Fibroblast of villous mesenchyme (primary cell): ENCODE data around the gene FIGNL2. TPM values are rescaled to one million over a fixed set of nuclear protein-coding genes. Genes with fewer than 3 reads are reported as not detected.
A peak's percentile ranks its signal among the peaks of the same experiment; 100 is the strongest.

Experiments
- DNase-seq: peaks from one replicate; pipeline ENCODE4 v3.0.0-alpha.2; 2010; ENCODE audit warnings: low read depth
- H3K4me3 ChIP-seq: 2 replicates; pipeline ENCODE4 v1.5.1; 2011; ENCODE audit warnings: low read depth, mild to moderate bottlenecking, low read length
- CTCF ChIP-seq: IDR thresholded peaks from 2 replicates; pipeline ENCODE4 v1.5.1; 2012; ENCODE audit warnings: low read depth, mild to moderate bottlenecking, low read length; ENCODE audit not compliant: insufficient read depth
- total RNA-seq: library from RNA; depleted of rRNA; stranded (reverse); fragments of >200 nt; gene quantifications from 2 replicates; pipeline ENCODE4 v1.2.3, GENCODE V29; 2012

Gene FIGNL2
- total RNA-seq, 1 donor: under 0.01 TPM

GRCh38 chr12:51817027-51817953, 31.2 kb downstream of the FIGNL2 start:
- DNase-seq: no peak
- TF ChIP-seq CTCF: no peak
- H3K4me3 ChIP-seq: no peak overlapping the region

GRCh38 chr12:51815571-51815970, 32.9 kb downstream of the FIGNL2 start:
- H3K4me3 ChIP-seq: no peak overlapping the region
- TF ChIP-seq CTCF: no peak
- no peak for DNase-seq

- TF ChIP-seq CTCF: peak; percentile 45
- peak; percentile 69 for DNase-seq
- peak overlapping the region; percentile 38 for H3K4me3 ChIP-seq
These were observed 34.0 kb downstream of the FIGNL2 start for GRCh38 chr12:51814311-51815088.

GRCh38 chr12:51813931-51814310, 34.6 kb downstream of the FIGNL2 start:
- TF ChIP-seq CTCF: no peak
- peak overlapping the region; percentile 27 for H3K4me3 ChIP-seq
- DNase-seq: no peak

GRCh38 chr12:51812871-51813270, 35.6 kb downstream of the FIGNL2 start:
- DNase-seq: no peak
- H3K4me3 ChIP-seq: no peak overlapping the region
- TF ChIP-seq CTCF: no peak

GRCh38 chr12:51811203-51812202, 37.0 kb downstream of the FIGNL2 start:
- no peak for DNase-seq
- no peak overlapping the region for H3K4me3 ChIP-seq
- TF ChIP-seq CTCF: no peak
